ENCODE data around the gene ADK.
"Not testable (repeated sequence)": the region's sequence is repeated elsewhere in the genome, so short reads cannot be mapped to it uniquely, and the experiment has no call there.

ADK gene

GRCh38 chr10:74306227-74306982 is 155.4 kb downstream of the ADK start:
- DNase-seq: no peak

- DNase-seq: no peak
Observed at GRCh38 chr10:74307061-74307651, 156.1 kb downstream of the ADK start.

- DNase-seq: no peak
Observed at GRCh38 chr10:74310652-74311257, 159.7 kb downstream of the ADK start.

- DNase-seq: no peak
Observed at GRCh38 chr10:74314166-74314565, 163.1 kb downstream of the ADK start.

GRCh38 chr10:74320026-74320425 is 169.0 kb downstream of the ADK start:
- no peak for DNase-seq

GRCh38 chr10:74320717-74321116 is 169.7 kb downstream of the ADK start:
- DNase-seq: no peak

GRCh38 chr10:74322141-74322540 is 171.1 kb downstream of the ADK start:
- no peak for DNase-seq

GRCh38 chr10:74322565-74322964 is 171.5 kb downstream of the ADK start:
- DNase-seq: no peak

- no peak for DNase-seq
Observed at GRCh38 chr10:74328388-74328787, 177.4 kb downstream of the ADK start.

GRCh38 chr10:74329873-74330272 is 178.9 kb downstream of the ADK start:
- no peak for DNase-seq

GRCh38 chr10:74330646-74331045 is 179.6 kb downstream of the ADK start:
- DNase-seq: no peak

GRCh38 chr10:74332398-74332797 is 181.4 kb downstream of the ADK start:
- DNase-seq: no peak

GRCh38 chr10:74333174-74333573 is 182.2 kb downstream of the ADK start:
- no peak for DNase-seq

GRCh38 chr10:74334221-74334620 is 183.2 kb downstream of the ADK start:
- DNase-seq: no peak

GRCh38 chr10:74335501-74335900 is 184.5 kb downstream of the ADK start:
- no peak for DNase-seq

GRCh38 chr10:74337330-74338016 is 186.5 kb downstream of the ADK start:
- no peak for DNase-seq

GRCh38 chr10:74342991-74343390 is 192.0 kb downstream of the ADK start:
- DNase-seq: no peak

GRCh38 chr10:74343804-74344203 is 192.8 kb downstream of the ADK start:
- no peak for DNase-seq

GRCh38 chr10:74344306-74344705 is 193.3 kb downstream of the ADK start:
- DNase-seq: no peak

- DNase-seq: no peak
Observed at GRCh38 chr10:74347522-74347921, 196.5 kb downstream of the ADK start.

GRCh38 chr10:74353021-74353420 is 202.0 kb downstream of the ADK start:
- DNase-seq: not testable (repeated sequence)

GRCh38 chr10:74361678-74362077 is 210.7 kb downstream of the ADK start:
- no peak for DNase-seq

GRCh38 chr10:74363727-74364126 is 212.7 kb downstream of the ADK start:
- no peak for DNase-seq

- no peak for DNase-seq
Observed at GRCh38 chr10:74365109-74365508, 214.1 kb downstream of the ADK start.
